T-helper 2 cell treated with Interferon-gamma antibody and Interleukin-4, amounts not matched to agents 5 μg/mL and 100 μg/mL, for 36 hours (primary cell): Measurements from ENCODE around the gene ANO6.

Experiments used
- DNase-seq: peaks from one replicate; pipeline ENCODE4 v3.0.0; 2021; ENCODE audit warnings: low spot score
- H3K27ac Mint-ChIP-seq: one replicate; pipeline ENCODE4 v1.8.0; 2021; ENCODE audit warnings: mild to moderate bottlenecking, mixed read lengths
- H3K27me3 Mint-ChIP-seq: one replicate; pipeline ENCODE4 v1.8.0; 2021; ENCODE audit warnings: low read depth, mixed read lengths
- H3K36me3 Mint-ChIP-seq: one replicate; pipeline ENCODE4 v1.8.0; 2021; ENCODE audit warnings: low read depth, mixed read lengths
- H3K4me1 Mint-ChIP-seq: one replicate; pipeline ENCODE4 v1.8.0; 2021; ENCODE audit warnings: low read depth, mixed read lengths
- H3K4me3 Mint-ChIP-seq: one replicate; pipeline ENCODE4 v1.8.0; 2022; ENCODE audit warnings: mild to moderate bottlenecking, moderate library complexity, mixed read lengths
- H3K9me3 Mint-ChIP-seq: one replicate; pipeline ENCODE4 v1.8.0; 2021; ENCODE audit warnings: mixed read lengths

The ANO6 gene

GRCh38 chr12:45285717-45286116, 69.8 kb downstream of the ANO6 start:
- no peak overlapping the region for H3K27ac Mint-ChIP-seq
- H3K4me3 Mint-ChIP-seq: no peak overlapping the region
- no peaks in the 10 kb centered on the region for H3K27me3 Mint-ChIP-seq
- peaks cover 7% of the 10 kb centered on the region for H3K9me3 Mint-ChIP-seq
- no peak for DNase-seq
- peaks cover 10% of the 10 kb centered on the region for H3K36me3 Mint-ChIP-seq
- H3K4me1 Mint-ChIP-seq: no peaks in the 10 kb centered on the region

GRCh38 chr12:45286621-45287020, 70.7 kb downstream of the ANO6 start:
- H3K9me3 Mint-ChIP-seq: peaks cover 3% of the 10 kb centered on the region
- H3K27me3 Mint-ChIP-seq: no peaks in the 10 kb centered on the region
- no peak for DNase-seq
- peaks cover 7% of the 10 kb centered on the region for H3K36me3 Mint-ChIP-seq
- H3K27ac Mint-ChIP-seq: no peak overlapping the region
- H3K4me1 Mint-ChIP-seq: no peaks in the 10 kb centered on the region
- no peak overlapping the region for H3K4me3 Mint-ChIP-seq

GRCh38 chr12:45289245-45290215, 73.6 kb downstream of the ANO6 start:
- H3K4me3 Mint-ChIP-seq: no peak overlapping the region
- no peak overlapping the region for H3K27ac Mint-ChIP-seq
- H3K36me3 Mint-ChIP-seq: no peaks in the 10 kb centered on the region
- no peaks in the 10 kb centered on the region for H3K27me3 Mint-ChIP-seq
- DNase-seq: no peak
- peaks cover 8% of the 10 kb centered on the region for H3K4me1 Mint-ChIP-seq
- no peaks in the 10 kb centered on the region for H3K9me3 Mint-ChIP-seq

- H3K36me3 Mint-ChIP-seq: no peaks in the 10 kb centered on the region
- no peak overlapping the region for H3K4me3 Mint-ChIP-seq
- no peak for DNase-seq
- no peaks in the 10 kb centered on the region for H3K27me3 Mint-ChIP-seq
- H3K4me1 Mint-ChIP-seq: peaks cover 8% of the 10 kb centered on the region
- no peak overlapping the region for H3K27ac Mint-ChIP-seq
- no peaks in the 10 kb centered on the region for H3K9me3 Mint-ChIP-seq
Measured at GRCh38 chr12:45290216-45290605, 74.3 kb downstream of the ANO6 start.

- no peak for DNase-seq
- H3K27ac Mint-ChIP-seq: no peak overlapping the region
- no peaks in the 10 kb centered on the region for H3K27me3 Mint-ChIP-seq
- H3K4me3 Mint-ChIP-seq: no peak overlapping the region
- peaks cover 8% of the 10 kb centered on the region for H3K4me1 Mint-ChIP-seq
- H3K36me3 Mint-ChIP-seq: no peaks in the 10 kb centered on the region
- H3K9me3 Mint-ChIP-seq: no peaks in the 10 kb centered on the region
Measured at GRCh38 chr12:45291518-45291917, 75.6 kb downstream of the ANO6 start.

GRCh38 chr12:45292486-45293195, 76.7 kb downstream of the ANO6 start:
- peaks cover 8% of the 10 kb centered on the region for H3K4me1 Mint-ChIP-seq
- no peak overlapping the region for H3K27ac Mint-ChIP-seq
- no peaks in the 10 kb centered on the region for H3K9me3 Mint-ChIP-seq
- no peak for DNase-seq
- H3K36me3 Mint-ChIP-seq: no peaks in the 10 kb centered on the region
- no peaks in the 10 kb centered on the region for H3K27me3 Mint-ChIP-seq
- H3K4me3 Mint-ChIP-seq: no peak overlapping the region

GRCh38 chr12:45294906-45295305, 79.0 kb downstream of the ANO6 start:
- Mint-ChIP-seq H3K27me3 (no peaks in the 10 kb centered on the region), H3K9me3 (no peaks in the 10 kb centered on the region), H3K27ac (no peak overlapping the region), H3K36me3 (no peaks in the 10 kb centered on the region), H3K4me1 (peaks cover 8% of the 10 kb centered on the region), H3K4me3 (no peak overlapping the region)
- DNase-seq: no peak

GRCh38 chr12:45296046-45296586, 80.2 kb downstream of the ANO6 start:
- Mint-ChIP-seq H3K27ac (no peak overlapping the region), H3K36me3 (no peaks in the 10 kb centered on the region), H3K27me3 (no peaks in the 10 kb centered on the region), H3K9me3 (no peaks in the 10 kb centered on the region), H3K4me1 (peaks cover 8% of the 10 kb centered on the region), H3K4me3 (no peak overlapping the region)
- DNase-seq: no peak

GRCh38 chr12:45298047-45298446, 82.2 kb downstream of the ANO6 start:
- Mint-ChIP-seq H3K9me3 (no peaks in the 10 kb centered on the region), H3K4me3 (no peak overlapping the region), H3K4me1 (peaks cover under 1% of the 10 kb centered on the region), H3K27ac (no peak overlapping the region), H3K27me3 (no peaks in the 10 kb centered on the region), H3K36me3 (no peaks in the 10 kb centered on the region)
- DNase-seq: no peak

- H3K4me3 Mint-ChIP-seq: no peak overlapping the region
- peaks cover 2% of the 10 kb centered on the region for H3K36me3 Mint-ChIP-seq
- H3K9me3 Mint-ChIP-seq: no peaks in the 10 kb centered on the region
- no peaks in the 10 kb centered on the region for H3K27me3 Mint-ChIP-seq
- H3K27ac Mint-ChIP-seq: no peak overlapping the region
- DNase-seq: no peak
- H3K4me1 Mint-ChIP-seq: no peaks in the 10 kb centered on the region
Measured at GRCh38 chr12:45298721-45299692, 83.1 kb downstream of the ANO6 start.

GRCh38 chr12:45302621-45303369, 86.9 kb downstream of the ANO6 start:
- no peaks in the 10 kb centered on the region for H3K9me3 Mint-ChIP-seq
- no peaks in the 10 kb centered on the region for H3K4me1 Mint-ChIP-seq
- H3K4me3 Mint-ChIP-seq: no peak overlapping the region
- H3K27ac Mint-ChIP-seq: no peak overlapping the region
- H3K36me3 Mint-ChIP-seq: peaks cover 7% of the 10 kb centered on the region
- DNase-seq: no peak
- no peaks in the 10 kb centered on the region for H3K27me3 Mint-ChIP-seq

- Mint-ChIP-seq H3K27me3 (no peaks in the 10 kb centered on the region), H3K27ac (no peak overlapping the region), H3K9me3 (no peaks in the 10 kb centered on the region), H3K4me1 (no peaks in the 10 kb centered on the region), H3K4me3 (no peak overlapping the region), H3K36me3 (peaks cover 7% of the 10 kb centered on the region)
- no peak for DNase-seq
Measured at GRCh38 chr12:45303945-45304344, 88.0 kb downstream of the ANO6 start.
